ENCODE measurements around the gene VARS1. TPM values are rescaled to one million over a fixed set of nuclear protein-coding genes. Genes with fewer than 3 reads are reported as not detected.

Gene VARS1
- total and polyA plus RNA-seq, 9 donors, result 21.9 to 63.0 (median 47.1) TPM

- Histone ChIP-seq H3K4me3 (ENCODE audit: low read length) (no peak overlapping the region), H3K27ac (ENCODE audit: low read length) (peak overlapping the region; percentile 59), H3K9me3 (replicated peaks; ENCODE audit: control insufficient read depth, low read depth, low read length) (no peaks in the 10 kb centered on the region), H3K36me3 (ENCODE audit: control insufficient read depth, insufficient read depth, low read length) (peaks cover 40% of the 10 kb centered on the region), H3K27me3 (ENCODE audit: control insufficient read depth, insufficient read depth, low read length) (peaks cover 4% of the 10 kb centered on the region), H3K4me1 (ENCODE audit: control insufficient read depth, insufficient read depth, low read length) (peaks cover 16% of the 10 kb centered on the region)
- no peak for DNase-seq
- 67% methylated on average over 7 of the region's 8 CpGs for WGBS (ENCODE audit: insufficient coverage)
Measured at GRCh38 chr6:31762878-31763618, 32.5 kb downstream of the VARS1 start.

DNA sequence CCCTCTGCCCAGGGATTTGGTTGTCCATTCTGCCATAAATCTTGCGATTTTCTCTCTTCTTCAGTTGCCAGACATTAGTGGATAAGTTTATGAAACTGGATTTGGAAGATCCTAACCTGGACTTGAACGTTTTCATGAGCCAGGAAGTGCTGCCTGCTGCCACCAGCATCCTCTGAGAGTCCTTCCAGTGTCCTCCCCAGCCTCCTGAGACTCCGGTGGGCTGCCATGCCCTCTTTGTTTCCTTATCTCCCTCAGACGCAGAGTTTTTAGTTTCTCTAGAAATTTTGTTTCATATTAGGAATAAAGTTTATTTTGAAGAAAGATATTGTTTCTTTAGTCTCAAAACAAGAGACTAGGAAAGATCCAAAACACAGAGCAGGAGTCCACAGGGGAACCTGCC is 33.2 kb downstream of the VARS1 start, which contains the start of gene SAPCD1:
Gene SAPCD1, plus strand, starts transcription at position 301 of the 400 bp plus-strand sequence. CDS start 399 bp downstream, outside the sequence.
- Histone ChIP-seq H3K27me3 (ENCODE audit: control insufficient read depth, insufficient read depth, low read length) (peaks cover 4% of the 10 kb centered on the region), H3K4me3 (ENCODE audit: low read length) (no peak within 1 kb of the TSS), H3K36me3 (ENCODE audit: control insufficient read depth, insufficient read depth, low read length) (peaks cover 40% of the 10 kb centered on the region), H3K9me3 (replicated peaks; ENCODE audit: control insufficient read depth, low read depth, low read length) (no peaks in the 10 kb centered on the region), H3K27ac (ENCODE audit: low read length) (peak within 1 kb of the TSS; percentile 59), H3K4me1 (ENCODE audit: control insufficient read depth, insufficient read depth, low read length) (peaks cover 16% of the 10 kb centered on the region)
- WGBS (ENCODE audit: insufficient coverage), result no CpG with 5 or more reads among the region's 4 CpGs
- no peak for DNase-seq

DNA sequence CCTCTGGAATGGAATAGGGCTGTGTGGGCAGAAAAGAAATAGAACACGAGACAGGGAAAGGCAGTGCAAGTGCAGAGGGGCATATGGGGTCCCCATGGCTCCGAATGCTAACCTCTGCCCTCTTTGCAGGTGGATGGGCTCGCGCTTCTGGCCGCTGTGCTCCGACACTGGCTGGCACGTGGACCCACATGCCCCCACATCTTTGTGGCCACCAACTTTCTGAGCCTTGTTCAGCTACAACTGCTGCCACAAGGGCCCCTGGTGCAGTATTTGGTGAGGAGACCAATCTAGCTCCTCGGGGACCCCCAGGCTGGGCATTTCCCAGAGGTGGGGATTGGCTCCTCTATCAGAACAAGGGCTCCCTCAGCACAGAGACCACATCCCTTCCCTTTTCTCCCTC is 34.2 kb downstream of the VARS1 start:
- Histone ChIP-seq H3K27me3 (ENCODE audit: control insufficient read depth, insufficient read depth, low read length) (peaks cover 1% of the 10 kb centered on the region), H3K27ac (ENCODE audit: low read length) (no peak overlapping the region), H3K4me1 (ENCODE audit: control insufficient read depth, insufficient read depth, low read length) (peaks cover 13% of the 10 kb centered on the region), H3K4me3 (ENCODE audit: low read length) (no peak overlapping the region), H3K9me3 (replicated peaks; ENCODE audit: control insufficient read depth, low read depth, low read length) (no peaks in the 10 kb centered on the region), H3K36me3 (ENCODE audit: control insufficient read depth, insufficient read depth, low read length) (peaks cover 40% of the 10 kb centered on the region)
- no peak for DNase-seq
- whole genome bisulfite sequencing (ENCODE audit: insufficient coverage), result 92% methylated on average over 4 of the region's 8 CpGs

- H3K4me3 ChIP-seq (ENCODE audit: low read length), result no peak overlapping the region
- H3K27ac ChIP-seq (ENCODE audit: low read length), result no peak overlapping the region
- no peak for DNase-seq
- WGBS (ENCODE audit: insufficient coverage), result no CpG with 5 or more reads among the region's 5 CpGs
- H3K9me3 ChIP-seq (replicated peaks; ENCODE audit: control insufficient read depth, low read depth, low read length), result no peaks in the 10 kb centered on the region
- H3K27me3 ChIP-seq (ENCODE audit: control insufficient read depth, insufficient read depth, low read length), result no peaks in the 10 kb centered on the region
- H3K4me1 ChIP-seq (ENCODE audit: control insufficient read depth, insufficient read depth, low read length), result peaks cover 9% of the 10 kb centered on the region
- peaks cover 40% of the 10 kb centered on the region for H3K36me3 ChIP-seq (ENCODE audit: control insufficient read depth, insufficient read depth, low read length)
Measured at GRCh38 chr6:31760790-31761189, 34.8 kb downstream of the VARS1 start.

DNA sequence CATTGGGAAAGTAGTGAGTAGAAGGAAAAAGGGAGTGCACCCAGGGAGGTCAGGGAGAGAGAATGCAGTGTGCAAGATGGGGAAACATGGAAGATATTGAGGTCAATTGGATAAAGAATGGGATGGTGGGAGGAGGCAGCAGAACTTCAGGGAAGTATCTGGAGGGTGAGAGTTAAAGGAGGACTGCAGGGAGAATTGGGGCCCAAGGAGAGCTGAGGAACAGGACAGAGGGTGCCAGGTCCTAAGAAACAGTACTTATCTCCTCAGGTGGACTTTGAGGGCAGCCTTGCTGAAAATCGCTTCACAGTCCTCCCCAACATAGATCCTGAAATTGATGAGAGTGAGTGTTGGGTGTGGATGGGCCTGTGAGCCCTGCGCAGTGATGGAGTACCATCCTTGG is 37.3 kb downstream of the VARS1 start:
- H3K27ac ChIP-seq (ENCODE audit: low read length), result no peak overlapping the region
- 100% methylated on average over 1 of the region's 2 CpGs for whole genome bisulfite sequencing (ENCODE audit: insufficient coverage)
- H3K4me1 ChIP-seq (ENCODE audit: control insufficient read depth, insufficient read depth, low read length), result peaks cover 6% of the 10 kb centered on the region
- no peak overlapping the region for H3K4me3 ChIP-seq (ENCODE audit: low read length)
- DNase-seq, result no peak
- H3K9me3 ChIP-seq (replicated peaks; ENCODE audit: control insufficient read depth, low read depth, low read length), result no peaks in the 10 kb centered on the region
- peaks cover 38% of the 10 kb centered on the region for H3K36me3 ChIP-seq (ENCODE audit: control insufficient read depth, insufficient read depth, low read length)
- H3K27me3 ChIP-seq (ENCODE audit: control insufficient read depth, insufficient read depth, low read length), result no peaks in the 10 kb centered on the region

DNA sequence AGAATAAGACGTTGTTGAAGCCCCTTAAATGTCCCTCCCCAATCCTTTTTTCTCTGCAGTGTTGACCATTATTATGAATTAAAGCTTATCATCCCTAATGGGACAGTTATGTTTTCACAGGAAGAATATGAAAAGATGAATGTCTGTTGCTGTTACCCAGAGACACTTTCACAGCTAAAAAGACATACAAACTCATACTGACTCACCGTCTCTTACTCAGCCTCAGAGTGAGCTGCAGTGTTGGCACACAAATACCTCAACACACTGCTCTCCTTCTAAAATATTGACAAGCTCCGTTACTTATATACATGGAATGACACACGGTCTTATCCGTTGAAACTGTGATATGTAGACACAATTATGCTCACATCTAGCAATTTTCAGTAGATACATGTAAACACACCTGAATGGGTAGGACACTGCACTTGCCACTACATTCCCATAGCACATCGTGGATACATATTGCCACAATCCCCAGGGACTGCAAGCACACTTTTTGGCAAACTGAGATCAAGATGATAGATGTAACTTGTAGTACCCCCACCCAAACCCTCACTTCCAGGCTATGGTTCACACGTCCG is 42.7 kb downstream of the VARS1 start:
- H3K27me3 ChIP-seq (ENCODE audit: control insufficient read depth, insufficient read depth, low read length), result no peaks in the 10 kb centered on the region
- DNase-seq, result no peak
- H3K36me3 ChIP-seq (ENCODE audit: control insufficient read depth, insufficient read depth, low read length), result peaks cover 4% of the 10 kb centered on the region
- H3K27ac ChIP-seq (ENCODE audit: low read length), result no peak overlapping the region
- WGBS (ENCODE audit: insufficient coverage), result 89% methylated on average over 2 of the region's 8 CpGs
- no peaks in the 10 kb centered on the region for H3K4me1 ChIP-seq (ENCODE audit: control insufficient read depth, insufficient read depth, low read length)
- H3K9me3 ChIP-seq (replicated peaks; ENCODE audit: control insufficient read depth, low read depth, low read length), result no peaks in the 10 kb centered on the region
- no peak overlapping the region for H3K4me3 ChIP-seq (ENCODE audit: low read length)

DNA sequence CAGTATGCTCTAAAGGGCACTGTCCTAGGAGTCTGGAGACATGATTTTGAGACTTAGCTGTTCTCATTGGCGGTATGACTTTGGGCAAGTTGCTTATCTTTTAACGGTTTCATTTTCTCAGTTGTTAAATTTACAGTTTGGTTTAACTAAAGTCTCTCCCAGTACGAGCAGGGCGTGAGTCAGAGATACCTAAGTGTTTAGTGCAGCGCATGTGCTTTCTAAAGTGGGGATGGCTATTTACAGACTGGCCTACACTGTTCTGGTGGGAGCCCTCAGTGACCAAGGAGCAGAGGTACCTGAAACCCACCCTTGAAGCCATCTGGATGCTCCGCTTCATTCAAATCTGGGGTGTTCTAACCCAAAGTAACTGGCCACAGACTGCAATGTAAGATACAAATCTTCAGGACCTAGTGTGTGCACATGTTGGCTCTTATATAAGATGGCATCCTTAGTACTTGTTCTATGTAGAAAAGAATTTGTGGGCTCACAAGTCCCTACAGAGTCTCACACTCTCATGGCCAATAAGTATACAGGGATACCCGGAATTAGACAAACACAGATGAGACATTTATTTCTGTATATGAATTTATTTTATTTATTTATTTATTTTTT is 45.0 kb downstream of the VARS1 start:
- Histone ChIP-seq H3K4me3 (ENCODE audit: low read length) (no peak overlapping the region), H3K27ac (ENCODE audit: low read length) (no peak overlapping the region), H3K4me1 (ENCODE audit: control insufficient read depth, insufficient read depth, low read length) (no peaks in the 10 kb centered on the region), H3K36me3 (ENCODE audit: control insufficient read depth, insufficient read depth, low read length) (peaks cover 11% of the 10 kb centered on the region), H3K9me3 (replicated peaks; ENCODE audit: control insufficient read depth, low read depth, low read length) (no peaks in the 10 kb centered on the region), H3K27me3 (ENCODE audit: control insufficient read depth, insufficient read depth, low read length) (no peaks in the 10 kb centered on the region)
- no peak for DNase-seq
- 88% methylated on average over 6 of the region's 7 CpGs for WGBS (ENCODE audit: insufficient coverage)

DNA sequence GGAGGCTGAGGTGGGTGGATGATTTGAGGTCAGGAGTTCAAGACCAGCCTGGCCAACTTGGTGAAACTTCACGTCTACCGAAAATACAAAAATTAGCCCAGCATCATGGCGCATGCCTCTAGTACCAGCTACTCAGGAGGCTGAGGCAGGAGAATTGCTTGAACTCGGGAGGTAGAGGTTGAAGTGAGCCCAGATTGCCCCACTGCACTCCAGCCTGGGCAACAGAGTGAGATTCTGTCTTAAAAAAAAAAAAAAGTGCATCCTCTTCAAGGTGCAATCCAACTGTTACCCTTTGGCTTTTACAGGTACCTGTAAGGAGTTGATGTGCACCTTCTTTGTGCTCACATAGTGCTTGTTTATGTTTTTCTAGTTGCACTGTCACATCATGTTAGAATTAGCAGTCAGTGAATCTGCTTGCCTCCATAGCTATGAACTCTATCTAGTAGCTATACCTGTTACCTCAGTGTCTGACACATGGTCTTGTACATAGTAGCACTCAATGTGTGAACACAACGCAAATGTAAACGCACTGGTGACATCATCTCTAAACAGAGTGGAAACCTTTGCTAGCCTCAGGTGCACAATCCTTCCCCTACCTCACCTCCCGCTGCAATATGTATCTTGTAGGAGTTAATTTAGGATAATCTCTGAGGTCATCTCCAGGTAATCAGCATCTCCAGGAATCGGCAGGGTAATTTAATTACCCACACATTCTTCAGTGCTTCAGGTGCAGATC is 46.1 kb downstream of the VARS1 start:
- no peaks in the 10 kb centered on the region for H3K4me1 ChIP-seq (ENCODE audit: control insufficient read depth, insufficient read depth, low read length)
- no peak overlapping the region for H3K4me3 ChIP-seq (ENCODE audit: low read length)
- peaks cover 11% of the 10 kb centered on the region for H3K36me3 ChIP-seq (ENCODE audit: control insufficient read depth, insufficient read depth, low read length)
- DNase-seq, result no peak
- H3K9me3 ChIP-seq (replicated peaks; ENCODE audit: control insufficient read depth, low read depth, low read length), result no peaks in the 10 kb centered on the region
- no peaks in the 10 kb centered on the region for H3K27me3 ChIP-seq (ENCODE audit: control insufficient read depth, insufficient read depth, low read length)
- 80% methylated on average over 1 of the region's 8 CpGs for WGBS (ENCODE audit: insufficient coverage)
- no peak overlapping the region for H3K27ac ChIP-seq (ENCODE audit: low read length)
